ENCODE data around the gene PALD1. TPM values are rescaled to one million over a fixed set of nuclear protein-coding genes. Genes with fewer than 3 reads are reported as not detected.

PALD1 gene
- total and polyA plus RNA-seq, 2 of the 13 experiments (the other 11 are each of a cell fraction or from before 2014, with no cell fraction given), result 0.07 to 0.09 TPM

GRCh38 chr10:70495691-70496261 is 17.2 kb downstream of the PALD1 start:
- ChIA-PET CTCF (ENCODE audit: low intra/inter-chr PET ratio, low total read pairs) (no interaction called here), POLR2A (no interaction called here)
- ATAC-seq (no peak), FAIRE-seq (no peak), DNase-seq (ENCODE audit: low spot score) (no peak)
- peaks cover 5 to 25% of the 10 kb centered on the region in 2 experiments; a peak in 3 of 5 replicates for H3K27me3 ChIP-seq (ENCODE audit: control insufficient read depth in 1 of 2, insufficient read depth in 2 of 2, low read length in 2 of 2)
- BruUV-seq (replicated peaks), result no TSS peak
- in situ Hi-C loops (cut with HindIII; ENCODE audit: extremely low pct_ligation_motif_present, low pct_unique_long_range_greater_than_20kb), result no loop called here
- 47% methylated on average over 4 of the region's 4 CpGs for WGBS (ENCODE audit: low lambda C conversion rate)
- no peak overlapping the region for H3K4me3 ChIP-seq (replicated peaks in 1 of 3; ENCODE audit: insufficient read depth in 1 of 3, low read depth in 2 of 3, low read length in 3 of 3)
- H3K9me3 ChIP-seq (ENCODE audit: low read length), result no peaks in the 10 kb centered on the region
- H3K4me2 ChIP-seq (ENCODE audit: low read depth, low read length), result no peak overlapping the region
- intact Hi-C loops (cut with micrococcal nuclease; ENCODE audit: unreplicated experiment), result no loop called here
- no peak for TF ChIP-seq MLLT10 (CRISPR knock-in tag; IDR thresholded peaks at IDR 0.05)
- no peak for TF ChIP-seq ZNF740 (CRISPR knock-in tag; IDR thresholded peaks at IDR 0.05)
- TF ChIP-seq ZNF567 (CRISPR knock-in tag; IDR thresholded peaks at IDR 0.05; ENCODE audit: borderline replicate concordance), result no peak
- no peak for TF ChIP-seq ZBTB7A (CRISPR knock-in tag; IDR thresholded peaks at IDR 0.05)
- no peak for TF ChIP-seq BRF2 (CRISPR knock-in tag; IDR thresholded peaks at IDR 0.05)
- TF ChIP-seq NR2F6 (IDR thresholded peaks at IDR 0.05), result no peak
- TF ChIP-seq NR2F6 (CRISPR knock-in tag; IDR thresholded peaks at IDR 0.05), result no peak
- TF ChIP-seq RFX3 (CRISPR knock-in tag; IDR thresholded peaks at IDR 0.05), result no peak
- TF ChIP-seq ELF4 (CRISPR knock-in tag; IDR thresholded peaks at IDR 0.05; ENCODE audit: borderline replicate concordance), result no peak
- no peak for TF ChIP-seq ZNF160 (CRISPR knock-in tag; IDR thresholded peaks at IDR 0.05)
- no peak for TF ChIP-seq ZMYM2 (CRISPR knock-in tag; IDR thresholded peaks at IDR 0.05)
- TF ChIP-seq KLF13 (CRISPR knock-in tag; IDR thresholded peaks at IDR 0.05), result no peak
- no peak for TF ChIP-seq ZNF275 (CRISPR knock-in tag; IDR thresholded peaks at IDR 0.05; ENCODE audit: borderline replicate concordance)
- TF ChIP-seq TRIM22 (IDR thresholded peaks at IDR 0.05), result no peak
- TF ChIP-seq ELF1 (CRISPR knock-in tag; IDR thresholded peaks at IDR 0.05), result no peak
- H2AFZ ChIP-seq (ENCODE audit: low read length), result no peak overlapping the region
- H4K20me1 ChIP-seq (ENCODE audit: insufficient read depth, low read length), result no peaks in the 10 kb centered on the region
- H3K4me1 ChIP-seq (ENCODE audit: insufficient read depth, low read length), result peaks cover 18% of the 10 kb centered on the region
- H3K36me3 ChIP-seq (replicated peaks in 1 of 2; ENCODE audit: control insufficient read depth in 1 of 2, insufficient read depth in 2 of 2, low read length in 2 of 2), result no peaks in the 10 kb centered on the region
- H3K9ac ChIP-seq (ENCODE audit: insufficient read depth, low read depth, low read length), result no peak overlapping the region
- H3K27ac ChIP-seq (ENCODE audit: extremely low read length, insufficient read depth, low read length), result no peak overlapping the region
- no peaks in the 10 kb centered on the region for H3K79me2 ChIP-seq (ENCODE audit: insufficient read depth, low read length)

Data from HepG2 (cell line).